ENCODE results near the gene PELI2.

Gene PELI2

DNA sequence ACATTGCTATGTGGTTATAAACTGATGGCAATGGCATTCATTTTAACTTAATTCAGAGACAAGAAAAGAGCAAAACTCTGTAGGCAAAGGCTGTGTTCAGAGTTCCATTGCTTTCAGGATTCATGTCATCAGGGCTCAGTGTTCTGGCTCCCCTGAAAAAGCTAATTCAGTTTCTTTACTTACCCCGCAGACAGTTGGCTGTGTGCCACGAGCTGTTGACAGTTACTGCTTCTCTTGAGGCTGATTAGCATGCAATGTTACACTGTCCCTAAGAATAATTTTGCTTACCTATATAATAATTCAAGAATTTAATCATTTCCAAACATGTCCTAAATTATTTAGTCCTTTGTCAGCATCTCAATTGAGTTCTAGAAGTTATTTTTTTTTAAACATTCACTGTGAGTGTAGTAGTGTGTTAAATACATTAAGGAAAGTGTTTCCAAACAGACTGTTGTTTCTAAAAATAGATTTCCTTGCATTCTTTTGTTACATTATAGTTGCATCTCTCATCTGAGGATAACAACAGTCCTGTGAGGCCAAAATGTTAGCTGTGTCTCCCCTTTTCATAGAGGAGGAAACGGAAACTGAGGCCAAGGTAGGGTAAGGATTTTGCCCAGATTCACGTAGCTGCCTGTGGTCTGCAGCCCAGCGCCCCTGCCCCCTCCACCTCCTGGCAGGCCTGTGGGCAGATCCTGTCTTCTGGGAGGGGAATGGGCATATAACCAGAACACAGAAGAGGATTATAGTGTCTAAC is 98.6 kb downstream of the PELI2 start:
- H3K27ac ChIP-seq (ENCODE audit: extremely low read depth, low read depth, low read length) = no peak overlapping the region

DNA sequence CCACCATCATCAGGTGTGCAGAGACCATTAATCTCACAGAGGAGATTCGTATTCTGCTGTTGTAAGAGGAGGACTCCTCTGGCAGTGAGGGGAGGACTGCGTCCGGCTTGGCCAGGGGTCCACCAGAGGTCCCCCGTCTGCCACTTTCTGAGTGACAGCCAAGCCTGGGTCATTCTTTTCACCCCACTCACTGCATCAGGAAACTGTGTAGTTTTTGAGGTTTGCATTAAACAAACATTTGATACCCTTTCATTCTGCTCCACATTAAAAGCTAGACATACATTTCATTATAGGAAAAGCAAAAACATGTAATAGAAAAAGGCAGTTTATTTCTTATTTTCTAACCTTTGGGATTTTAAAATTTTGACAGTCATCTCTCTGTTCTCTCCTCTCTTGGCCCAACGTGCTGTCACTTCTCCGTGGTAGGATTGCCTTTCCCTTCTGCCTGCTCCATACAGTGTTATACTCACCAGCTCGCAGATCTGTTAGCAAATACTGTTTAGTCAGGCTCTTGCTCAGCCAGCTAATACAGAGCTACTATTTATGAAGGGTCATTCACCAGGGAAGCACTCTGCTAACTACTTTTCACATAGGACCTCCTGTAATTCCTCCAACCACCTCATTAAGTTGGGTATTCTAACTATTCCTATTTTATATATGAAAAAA is 99.3 kb downstream of the PELI2 start:
- POLR2A ChIA-PET = no interaction called here
- Histone ChIP-seq H3K4me3 (ENCODE audit: low read depth, low read length) (no peak overlapping the region), H3K27ac (ENCODE audit: extremely low read depth, low read depth, low read length) (no peak overlapping the region), H3K9me3 (ENCODE audit: control insufficient read depth, insufficient read depth, low read depth, low read length) (no peaks in the 10 kb centered on the region), H3K36me3 (ENCODE audit: control insufficient read depth in 2 of 2, insufficient read depth in 1 of 2, low read length in 2 of 2) (no peaks in the 10 kb centered on the region), H3K4me1 (ENCODE audit: control insufficient read depth, insufficient read depth, low read length) (peaks cover 11% of the 10 kb centered on the region)
- CTCF ChIA-PET = interaction anchor here (0.6 kb wide), 1 partner anchor 438 kb away, joined by 4 read pairs; no protein-coding TSS in a partner anchor
- TF ChIP-seq ZNF514 (tag by site-specific recombination; IDR thresholded peaks at IDR 0.05) (no peak), ZBTB48 (tag by site-specific recombination; IDR thresholded peaks at IDR 0.05) (no peak), ZNF184 (tag by site-specific recombination; IDR thresholded peaks at IDR 0.05) (no peak), ZNF707 (tag by site-specific recombination; IDR thresholded peaks at IDR 0.05) (no peak), ZNF549 (tag by site-specific recombination; IDR thresholded peaks at IDR 0.05) (no peak), ZNF311 (tag by site-specific recombination; IDR thresholded peaks at IDR 0.05; ENCODE audit: borderline replicate concordance) (no peak), ZNF23 (tag by site-specific recombination; IDR thresholded peaks at IDR 0.05; ENCODE audit: borderline replicate concordance) (no peak), ZSCAN16 (tag by site-specific recombination; IDR thresholded peaks at IDR 0.05) (no peak)
- TF ChIP-seq, protein P1, sequence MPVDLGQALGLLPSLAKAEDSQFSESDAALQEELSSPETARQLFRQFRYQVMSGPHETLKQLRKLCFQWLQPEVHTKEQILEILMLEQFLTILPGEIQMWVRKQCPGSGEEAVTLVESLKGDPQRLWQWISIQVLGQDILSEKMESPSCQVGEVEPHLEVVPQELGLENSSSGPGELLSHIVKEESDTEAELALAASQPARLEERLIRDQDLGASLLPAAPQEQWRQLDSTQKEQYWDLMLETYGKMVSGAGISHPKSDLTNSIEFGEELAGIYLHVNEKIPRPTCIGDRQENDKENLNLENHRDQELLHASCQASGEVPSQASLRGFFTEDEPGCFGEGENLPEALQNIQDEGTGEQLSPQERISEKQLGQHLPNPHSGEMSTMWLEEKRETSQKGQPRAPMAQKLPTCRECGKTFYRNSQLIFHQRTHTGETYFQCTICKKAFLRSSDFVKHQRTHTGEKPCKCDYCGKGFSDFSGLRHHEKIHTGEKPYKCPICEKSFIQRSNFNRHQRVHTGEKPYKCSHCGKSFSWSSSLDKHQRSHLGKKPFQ (tag by site-specific recombination; IDR thresholded peaks at IDR 0.05) = no peak
- TF ChIP-seq, protein P2, sequence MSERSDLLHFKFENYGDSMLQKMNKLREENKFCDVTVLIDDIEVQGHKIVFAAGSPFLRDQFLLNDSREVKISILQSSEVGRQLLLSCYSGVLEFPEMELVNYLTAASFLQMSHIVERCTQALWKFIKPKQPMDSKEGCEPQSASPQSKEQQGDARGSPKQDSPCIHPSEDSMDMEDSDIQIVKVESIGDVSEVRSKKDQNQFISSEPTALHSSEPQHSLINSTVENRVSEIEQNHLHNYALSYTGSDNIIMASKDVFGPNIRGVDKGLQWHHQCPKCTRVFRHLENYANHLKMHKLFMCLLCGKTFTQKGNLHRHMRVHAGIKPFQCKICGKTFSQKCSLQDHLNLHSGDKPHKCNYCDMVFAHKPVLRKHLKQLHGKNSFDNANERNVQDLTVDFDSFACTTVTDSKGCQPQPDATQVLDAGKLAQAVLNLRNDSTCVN (tag by site-specific recombination; optimal IDR thresholded peaks at IDR 0.05) = no peak
- TF ChIP-seq, protein P3, sequence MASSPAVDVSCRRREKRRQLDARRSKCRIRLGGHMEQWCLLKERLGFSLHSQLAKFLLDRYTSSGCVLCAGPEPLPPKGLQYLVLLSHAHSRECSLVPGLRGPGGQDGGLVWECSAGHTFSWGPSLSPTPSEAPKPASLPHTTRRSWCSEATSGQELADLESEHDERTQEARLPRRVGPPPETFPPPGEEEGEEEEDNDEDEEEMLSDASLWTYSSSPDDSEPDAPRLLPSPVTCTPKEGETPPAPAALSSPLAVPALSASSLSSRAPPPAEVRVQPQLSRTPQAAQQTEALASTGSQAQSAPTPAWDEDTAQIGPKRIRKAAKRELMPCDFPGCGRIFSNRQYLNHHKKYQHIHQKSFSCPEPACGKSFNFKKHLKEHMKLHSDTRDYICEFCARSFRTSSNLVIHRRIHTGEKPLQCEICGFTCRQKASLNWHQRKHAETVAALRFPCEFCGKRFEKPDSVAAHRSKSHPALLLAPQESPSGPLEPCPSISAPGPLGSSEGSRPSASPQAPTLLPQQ (tag by site-specific recombination; IDR thresholded peaks at IDR 0.05) = no peak
- TF ChIP-seq, protein P4, sequence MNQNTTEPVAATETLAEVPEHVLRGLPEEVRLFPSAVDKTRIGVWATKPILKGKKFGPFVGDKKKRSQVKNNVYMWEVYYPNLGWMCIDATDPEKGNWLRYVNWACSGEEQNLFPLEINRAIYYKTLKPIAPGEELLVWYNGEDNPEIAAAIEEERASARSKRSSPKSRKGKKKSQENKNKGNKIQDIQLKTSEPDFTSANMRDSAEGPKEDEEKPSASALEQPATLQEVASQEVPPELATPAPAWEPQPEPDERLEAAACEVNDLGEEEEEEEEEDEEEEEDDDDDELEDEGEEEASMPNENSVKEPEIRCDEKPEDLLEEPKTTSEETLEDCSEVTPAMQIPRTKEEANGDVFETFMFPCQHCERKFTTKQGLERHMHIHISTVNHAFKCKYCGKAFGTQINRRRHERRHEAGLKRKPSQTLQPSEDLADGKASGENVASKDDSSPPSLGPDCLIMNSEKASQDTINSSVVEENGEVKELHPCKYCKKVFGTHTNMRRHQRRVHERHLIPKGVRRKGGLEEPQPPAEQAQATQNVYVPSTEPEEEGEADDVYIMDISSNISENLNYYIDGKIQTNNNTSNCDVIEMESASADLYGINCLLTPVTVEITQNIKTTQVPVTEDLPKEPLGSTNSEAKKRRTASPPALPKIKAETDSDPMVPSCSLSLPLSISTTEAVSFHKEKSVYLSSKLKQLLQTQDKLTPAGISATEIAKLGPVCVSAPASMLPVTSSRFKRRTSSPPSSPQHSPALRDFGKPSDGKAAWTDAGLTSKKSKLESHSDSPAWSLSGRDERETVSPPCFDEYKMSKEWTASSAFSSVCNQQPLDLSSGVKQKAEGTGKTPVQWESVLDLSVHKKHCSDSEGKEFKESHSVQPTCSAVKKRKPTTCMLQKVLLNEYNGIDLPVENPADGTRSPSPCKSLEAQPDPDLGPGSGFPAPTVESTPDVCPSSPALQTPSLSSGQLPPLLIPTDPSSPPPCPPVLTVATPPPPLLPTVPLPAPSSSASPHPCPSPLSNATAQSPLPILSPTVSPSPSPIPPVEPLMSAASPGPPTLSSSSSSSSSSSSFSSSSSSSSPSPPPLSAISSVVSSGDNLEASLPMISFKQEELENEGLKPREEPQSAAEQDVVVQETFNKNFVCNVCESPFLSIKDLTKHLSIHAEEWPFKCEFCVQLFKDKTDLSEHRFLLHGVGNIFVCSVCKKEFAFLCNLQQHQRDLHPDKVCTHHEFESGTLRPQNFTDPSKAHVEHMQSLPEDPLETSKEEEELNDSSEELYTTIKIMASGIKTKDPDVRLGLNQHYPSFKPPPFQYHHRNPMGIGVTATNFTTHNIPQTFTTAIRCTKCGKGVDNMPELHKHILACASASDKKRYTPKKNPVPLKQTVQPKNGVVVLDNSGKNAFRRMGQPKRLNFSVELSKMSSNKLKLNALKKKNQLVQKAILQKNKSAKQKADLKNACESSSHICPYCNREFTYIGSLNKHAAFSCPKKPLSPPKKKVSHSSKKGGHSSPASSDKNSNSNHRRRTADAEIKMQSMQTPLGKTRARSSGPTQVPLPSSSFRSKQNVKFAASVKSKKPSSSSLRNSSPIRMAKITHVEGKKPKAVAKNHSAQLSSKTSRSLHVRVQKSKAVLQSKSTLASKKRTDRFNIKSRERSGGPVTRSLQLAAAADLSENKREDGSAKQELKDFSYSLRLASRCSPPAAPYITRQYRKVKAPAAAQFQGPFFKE (tag by site-specific recombination; IDR thresholded peaks at IDR 0.05; ENCODE audit: borderline replicate concordance) = no peak

More for the DNA sequence above, 98.6 kb downstream of the PELI2 start:
- Histone ChIP-seq H3K36me3 (ENCODE audit: control insufficient read depth in 2 of 2, insufficient read depth in 1 of 2, low read length in 2 of 2) (no peaks in the 10 kb centered on the region), H3K9me3 (ENCODE audit: control insufficient read depth, insufficient read depth, low read depth, low read length) (no peaks in the 10 kb centered on the region), H3K4me1 (ENCODE audit: control insufficient read depth, insufficient read depth, low read length) (peaks cover 11% of the 10 kb centered on the region), H3K4me3 (ENCODE audit: low read depth, low read length) (no peak overlapping the region)
- peak; percentile 39; the same call in 1 of the 2 replicates for TF ChIP-seq TRIM28 (IDR thresholded peaks at IDR 0.05; ENCODE audit: borderline replicate concordance, low read length)
- TF ChIP-seq, protein P2 (tag by site-specific recombination; optimal IDR thresholded peaks at IDR 0.05) = no peak
- no peak for TF ChIP-seq ZNF23 (tag by site-specific recombination; IDR thresholded peaks at IDR 0.05; ENCODE audit: borderline replicate concordance)
- TF ChIP-seq GLIS1 (tag by site-specific recombination; IDR thresholded peaks at IDR 0.05) = peak; percentile 32
- peak; percentile 16; the same call in 1 of the 2 replicates for TF ChIP-seq ZBTB17 (tag by site-specific recombination; IDR thresholded peaks at IDR 0.05)
- no peak for TF ChIP-seq HOXD13 (CRISPR knock-in tag; IDR thresholded peaks at IDR 0.05; ENCODE audit: borderline replicate concordance)
- 0 out of 2 replicates have a peak, but pooled peaks have one; percentile 12 for TF ChIP-seq ZNF341 (tag by site-specific recombination; IDR thresholded peaks at IDR 0.05; ENCODE audit: low read depth)
- ChIA-PET POLR2A (no interaction called here), CTCF (interaction anchor here (0.6 kb wide), 1 partner anchor 42 kb away, joined by 3 read pairs; no protein-coding TSS in a partner anchor)
